Hematopoietic multipotent progenitor cell treated with erythropoietin and hydrocortisone succinate and interleukin-3 and kit ligand, for 6 days (in vitro differentiated cells): ENCODE data around the gene NPTN.
"Not testable (repeated sequence)": the region's sequence is repeated elsewhere in the genome, so short reads cannot be mapped to it uniquely, and the experiment has no call there.

Experiments used
- DNase-seq: peaks from one replicate; pipeline ENCODE4 v3.0.0-alpha.2; 2015

Gene NPTN

DNA sequence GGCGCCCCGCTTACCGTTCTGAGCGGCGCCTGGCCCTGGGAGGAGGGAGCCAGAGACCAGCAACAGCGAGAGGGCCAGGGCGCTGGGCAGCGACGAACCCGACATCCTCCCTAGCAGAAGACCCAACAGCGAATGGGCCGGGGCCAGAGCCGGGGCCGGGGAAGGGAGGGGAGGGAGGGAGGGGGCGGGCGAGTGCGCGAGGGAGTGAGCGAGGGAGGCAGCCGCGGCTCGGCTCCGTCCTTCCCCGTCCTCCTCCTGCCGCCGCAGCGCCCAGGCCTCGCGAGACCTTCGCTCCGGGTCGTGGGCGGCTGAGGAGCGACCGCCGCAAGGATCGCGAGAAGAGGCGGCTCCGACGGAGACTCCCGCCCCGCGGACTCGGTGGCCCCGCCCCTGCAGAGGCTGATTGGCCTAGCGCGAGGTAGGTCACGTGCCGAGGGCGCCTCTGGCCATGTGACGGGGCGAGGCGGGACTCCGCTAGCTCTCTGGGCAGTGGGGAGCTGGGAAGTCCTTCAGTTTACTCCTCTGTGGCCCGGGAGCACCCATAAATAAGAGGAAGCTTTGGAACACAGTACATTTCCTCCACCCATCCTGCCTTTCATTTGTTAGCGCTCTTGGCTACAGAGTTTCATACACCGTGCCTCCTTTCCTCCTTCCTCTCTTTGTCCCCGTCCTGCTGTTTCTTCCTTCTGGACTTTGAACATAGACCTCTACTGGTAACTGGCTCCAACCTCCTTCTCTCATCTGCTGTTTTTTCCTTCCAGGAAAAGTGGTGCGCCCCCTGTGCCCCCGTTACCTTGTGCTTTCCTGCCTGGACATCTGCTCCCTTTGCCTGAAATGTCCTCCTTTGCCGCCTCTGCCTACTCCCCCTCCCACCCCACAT is at the start of gene NPTN:
Gene NPTN, minus strand, starts transcription at position 279 of the 880 bp plus-strand sequence. Its CDS starts 174 bp downstream, at position 105.
- DNase-seq, result peak; percentile 98

GRCh38 chr15:73682600-73683090 is 49.5 kb upstream of the NPTN start:
- no peak for DNase-seq

- no peak for DNase-seq
Observed at GRCh38 chr15:73681856-73682599, 48.8 kb upstream of the NPTN start.

- no peak for DNase-seq
Observed at GRCh38 chr15:73681063-73681462, 47.9 kb upstream of the NPTN start.

- no peak for DNase-seq
Observed at GRCh38 chr15:73680549-73680948, 47.4 kb upstream of the NPTN start.

DNA sequence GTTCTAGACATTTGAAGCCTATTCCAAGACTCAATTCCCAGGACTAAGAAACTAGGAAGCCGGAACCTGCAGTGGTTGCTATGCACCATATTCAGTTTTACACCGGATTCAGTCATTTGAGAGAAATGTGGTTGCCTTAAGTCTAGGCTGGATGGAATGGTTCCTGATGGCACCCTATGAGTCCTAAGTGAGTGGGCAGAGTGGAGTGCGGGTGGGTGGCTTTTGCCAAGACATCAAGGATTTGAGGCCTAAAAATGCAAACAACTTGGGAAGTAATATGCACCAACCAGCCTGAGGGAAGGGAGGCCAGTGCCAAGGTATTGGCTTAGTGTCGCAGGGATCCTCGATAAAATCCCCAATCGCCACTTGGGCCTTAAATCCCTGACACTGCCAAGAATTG is 46.8 kb upstream of the NPTN start:
- no peak for DNase-seq

DNA sequence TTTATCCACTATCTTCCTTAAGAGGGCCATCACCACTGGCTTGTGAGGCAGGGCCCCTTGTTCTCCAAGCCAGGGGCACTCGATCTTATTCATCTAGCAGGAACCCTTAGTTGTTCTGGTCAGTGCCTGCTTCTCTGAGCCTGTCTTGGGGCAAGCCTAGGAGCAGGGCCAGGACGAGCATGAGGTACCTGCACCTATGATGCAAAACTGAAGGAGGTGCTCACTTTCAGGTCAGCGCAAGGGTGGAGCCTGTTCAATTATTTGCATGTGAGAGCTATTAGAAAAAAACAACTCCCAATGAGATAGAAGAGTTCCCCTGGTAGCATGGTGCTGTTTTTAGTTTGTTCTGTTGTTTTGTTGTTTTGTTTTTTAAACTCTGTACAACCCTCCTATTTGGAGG is 46.0 kb upstream of the NPTN start:
- DNase-seq, result no peak

- DNase-seq, result no peak
Observed at GRCh38 chr15:73678498-73678897, 45.3 kb upstream of the NPTN start.

DNA sequence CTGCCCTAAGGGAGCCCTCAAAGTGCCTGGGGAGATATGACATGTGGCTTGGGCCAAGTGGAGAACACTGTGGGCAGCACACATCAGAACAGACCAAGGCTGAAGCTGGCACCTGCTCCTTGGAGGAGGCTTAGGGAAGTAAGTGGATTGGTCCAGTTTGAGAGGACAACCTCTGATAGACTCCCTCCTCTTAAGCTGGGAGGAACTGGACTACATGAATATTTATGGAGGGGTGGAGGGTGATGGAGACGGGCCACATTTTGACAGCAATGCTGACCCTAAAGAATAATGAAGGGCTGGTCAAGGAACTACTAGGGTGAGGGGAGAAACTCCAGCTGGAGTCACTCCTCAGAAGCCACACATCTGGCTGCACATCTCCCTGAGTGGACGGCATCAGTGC is 44.5 kb upstream of the NPTN start:
- no peak for DNase-seq

DNA sequence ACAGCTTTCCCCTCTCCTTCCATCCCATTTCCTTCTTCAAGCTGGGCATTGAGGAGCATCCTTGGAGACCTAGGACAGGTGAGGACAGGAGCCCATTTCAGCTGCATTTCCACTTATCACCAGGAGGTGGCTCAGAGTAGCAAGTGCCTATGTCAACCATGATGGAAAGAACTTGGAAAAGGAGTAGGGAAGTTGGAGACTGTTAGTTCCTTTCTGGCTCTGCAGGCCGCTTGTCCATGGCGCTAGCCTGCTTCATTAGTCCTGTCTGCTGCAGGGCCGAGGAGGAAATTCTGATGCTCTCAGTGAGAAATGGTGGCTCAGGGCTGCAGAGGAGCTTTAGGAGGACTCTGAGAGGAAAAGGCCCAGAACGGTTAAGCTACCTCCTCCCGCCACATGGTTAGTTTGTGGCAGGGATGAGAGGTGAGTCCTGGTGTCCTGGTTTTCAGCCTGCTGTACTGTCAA is 44.0 kb upstream of the NPTN start:
- peak; percentile 68 for DNase-seq

DNA sequence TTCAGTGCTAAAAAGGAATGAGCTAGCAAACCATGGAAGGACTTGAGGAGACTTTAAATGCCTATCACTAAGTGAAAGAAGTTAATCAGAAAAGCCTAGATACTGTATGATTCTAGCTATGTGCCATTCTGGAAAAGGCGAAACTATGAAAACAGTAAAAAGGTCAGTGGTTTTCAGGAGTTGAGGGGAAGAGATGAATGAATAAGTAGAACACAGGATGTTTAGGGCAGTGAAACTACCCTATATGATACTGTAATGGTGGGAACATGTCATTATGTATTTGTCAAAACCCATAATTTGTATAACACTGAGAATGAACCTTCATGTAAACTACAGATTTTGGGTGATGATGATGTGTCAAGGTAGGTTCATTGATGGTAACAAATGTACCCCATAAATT is 41.4 kb upstream of the NPTN start:
- DNase-seq, result no peak

GRCh38 chr15:73660455-73660854 is 27.3 kb upstream of the NPTN start:
- DNase-seq, result no peak

DNA sequence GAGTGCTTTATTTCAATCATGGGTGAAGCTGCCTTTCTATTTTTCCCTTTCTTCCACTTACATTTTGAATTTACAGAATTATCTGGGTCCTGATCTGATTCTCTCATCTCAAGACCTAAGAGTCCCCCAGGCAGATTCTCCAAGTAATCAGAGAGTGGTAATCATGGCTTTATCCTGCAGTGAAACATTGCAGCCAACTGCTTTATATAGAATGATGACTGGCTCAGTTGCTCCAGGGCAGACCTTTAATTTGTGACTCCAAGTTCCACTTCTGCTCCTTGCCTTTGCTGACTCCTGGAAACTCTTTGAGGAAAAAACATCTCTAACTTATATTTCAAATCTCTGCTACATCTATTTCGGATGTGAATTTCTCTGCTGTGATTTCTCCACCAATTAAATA is 25.5 kb upstream of the NPTN start:
- DNase-seq, result no peak

GRCh38 chr15:73655724-73656123 is 22.5 kb upstream of the NPTN start:
- no peak for DNase-seq

GRCh38 chr15:73654659-73655058 is 21.5 kb upstream of the NPTN start:
- no peak for DNase-seq

DNA sequence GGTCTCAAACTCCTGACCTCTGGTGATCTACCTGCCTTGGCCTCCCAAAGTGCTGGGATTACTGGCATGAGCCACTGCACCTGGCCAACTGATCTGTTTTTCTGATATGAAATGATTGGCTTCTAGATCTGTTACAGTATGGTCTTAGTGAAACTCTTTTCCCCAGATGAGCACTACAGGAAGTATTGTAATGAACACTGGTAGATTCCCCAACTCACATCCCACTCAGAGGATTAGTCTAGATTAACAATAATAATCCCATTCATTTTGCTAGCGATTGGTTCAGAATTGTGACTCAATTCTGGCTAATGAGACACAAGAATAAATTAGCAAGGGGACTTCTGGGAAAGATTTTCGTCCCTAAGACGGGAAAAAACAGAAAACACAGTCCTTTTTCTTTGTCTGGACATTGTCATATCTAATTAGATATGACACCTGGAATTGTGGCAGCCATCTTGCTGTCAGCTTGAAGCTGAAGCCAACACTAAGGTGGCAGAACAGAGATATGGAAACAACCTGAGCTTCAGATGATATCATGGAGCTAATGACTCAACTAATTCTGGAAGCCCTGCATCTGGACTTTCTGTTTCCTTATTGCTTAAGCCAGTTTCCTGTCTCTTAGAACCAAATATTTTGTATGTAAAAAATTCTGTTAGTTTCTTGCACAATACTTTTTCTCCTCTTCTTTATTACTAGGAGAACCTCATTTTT is 17.4 kb upstream of the NPTN start:
- DNase-seq, result peak; percentile 44

GRCh38 chr15:73648014-73648295 is 14.8 kb upstream of the NPTN start:
- no peak for DNase-seq

- DNase-seq, result no peak
Observed at GRCh38 chr15:73647259-73648013, 14.2 kb upstream of the NPTN start.

GRCh38 chr15:73639464-73639863 is 6.3 kb upstream of the NPTN start:
- not testable (repeated sequence) for DNase-seq

- DNase-seq, result no peak
Observed at GRCh38 chr15:73637527-73637926, 4.3 kb upstream of the NPTN start.

DNA sequence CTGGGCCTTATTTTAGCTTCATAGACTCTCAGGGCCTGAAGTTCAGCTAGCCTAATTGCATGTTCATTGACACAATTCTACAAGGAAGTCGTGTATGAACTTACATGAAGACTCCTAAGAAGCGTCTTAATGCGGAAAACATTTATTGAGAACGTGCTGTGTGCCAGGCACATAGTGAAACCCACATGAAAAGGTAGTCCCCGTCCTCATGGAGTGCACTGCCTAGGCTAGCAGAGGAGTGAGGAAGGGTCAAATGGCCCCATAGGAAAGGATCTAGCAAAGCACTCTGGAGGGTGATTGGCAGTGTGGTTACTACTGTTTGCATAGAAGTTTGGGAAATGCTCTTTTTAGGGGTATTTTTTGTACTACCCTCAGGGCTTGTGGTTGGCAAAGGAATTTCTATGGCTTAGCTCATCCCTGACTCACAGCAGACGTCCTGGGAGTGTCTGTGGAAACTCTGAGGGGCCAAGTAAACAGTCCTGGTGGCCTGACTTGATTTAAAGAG is 854 bp upstream of the NPTN start:
- no peak for DNase-seq

GRCh38 chr15:73632670-73633058 is 525 bp downstream of the NPTN start:
- DNase-seq, result no peak
